Measurements from ENCODE around the gene LZTS3.
A peak's percentile ranks its signal among the peaks of the same experiment; 100 is the strongest.
"Not testable (repeated sequence)": the region's sequence is repeated elsewhere in the genome, so short reads cannot be mapped to it uniquely, and the experiment has no call there.

The LZTS3 gene

DNA sequence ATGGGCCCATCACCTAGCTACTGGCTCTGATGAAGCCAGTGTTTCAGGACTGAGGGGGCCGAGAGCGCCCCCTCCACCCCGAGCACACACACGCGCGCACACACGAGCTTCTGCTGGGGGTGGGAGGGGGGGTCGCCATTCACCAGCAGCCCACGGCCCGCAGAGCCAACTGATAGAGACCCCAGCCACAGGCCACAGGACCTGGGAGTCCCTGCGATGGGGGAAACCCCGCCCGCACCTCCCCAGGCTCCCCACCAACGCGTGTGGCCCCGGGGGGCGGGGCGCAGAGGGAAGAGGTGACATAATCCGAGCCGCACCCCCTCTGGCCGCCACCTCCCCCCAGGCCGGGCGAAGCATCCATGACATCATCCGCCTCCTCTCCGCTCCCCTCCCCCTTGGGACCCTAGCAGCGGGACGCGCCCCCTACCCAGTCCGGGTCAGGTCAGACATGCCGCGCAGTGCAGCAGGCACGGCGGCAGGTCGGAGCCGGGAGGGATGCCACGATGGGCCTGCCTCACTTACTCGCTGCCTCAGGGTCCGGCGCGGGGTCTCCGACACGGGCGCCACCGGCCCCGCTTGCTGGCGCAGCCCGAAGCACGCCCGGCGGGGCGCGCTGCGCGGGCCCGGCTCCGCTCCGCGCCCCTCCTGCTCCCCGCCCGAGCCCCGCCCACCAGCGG, at the start of gene LZTS3:
TSS of gene LZTS3 (minus strand) at position 617 of the 677 bp plus-strand sequence. CDS start 6,386 bp downstream, outside the sequence.
- DNase-seq (ENCODE audit: low spot score) = peak; percentile 11
- FAIRE-seq = no peak

DNA sequence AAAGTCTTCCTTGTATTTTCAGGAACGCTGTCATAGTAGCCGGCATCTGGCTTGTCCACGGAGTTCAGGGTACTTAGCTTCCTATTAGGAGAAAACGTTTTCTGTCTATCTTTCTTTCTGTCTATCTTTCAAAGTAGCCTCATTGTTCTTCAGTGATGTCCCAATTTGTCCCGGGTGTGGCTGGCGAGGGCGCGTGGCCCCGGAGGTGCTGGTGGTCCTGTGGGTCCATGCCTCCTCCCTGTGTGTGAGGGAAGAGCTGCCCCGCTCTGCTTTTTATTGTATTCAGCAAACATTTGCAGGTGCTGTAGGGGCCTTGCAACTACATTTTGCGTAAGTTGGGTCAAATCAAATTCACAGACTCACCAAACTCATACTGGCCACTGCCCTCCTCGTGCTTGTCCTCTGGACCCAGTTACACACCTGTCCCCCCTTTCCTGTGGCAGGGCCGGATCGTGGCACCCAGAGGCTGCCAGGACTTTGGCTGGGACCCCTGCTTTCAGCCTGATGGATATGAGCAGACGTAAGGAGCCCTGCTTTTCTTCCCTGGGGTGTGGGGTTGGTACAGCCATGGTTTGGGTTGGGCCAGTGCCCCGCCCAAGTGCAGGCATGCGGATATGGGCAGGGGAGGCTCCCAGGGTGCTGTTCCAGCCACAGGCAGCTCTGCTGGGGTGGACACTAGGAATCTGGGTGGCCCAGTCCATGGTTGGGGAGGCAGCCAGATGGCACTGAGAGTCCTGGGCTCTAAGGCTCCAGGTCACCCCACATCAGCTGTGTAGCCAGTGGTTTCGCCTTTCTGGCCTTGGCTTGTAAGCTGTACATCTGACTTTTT, 48.3 kb upstream of the LZTS3 start:
- FAIRE-seq (no peak), DNase-seq (ENCODE audit: low spot score) (no peak)

DNA sequence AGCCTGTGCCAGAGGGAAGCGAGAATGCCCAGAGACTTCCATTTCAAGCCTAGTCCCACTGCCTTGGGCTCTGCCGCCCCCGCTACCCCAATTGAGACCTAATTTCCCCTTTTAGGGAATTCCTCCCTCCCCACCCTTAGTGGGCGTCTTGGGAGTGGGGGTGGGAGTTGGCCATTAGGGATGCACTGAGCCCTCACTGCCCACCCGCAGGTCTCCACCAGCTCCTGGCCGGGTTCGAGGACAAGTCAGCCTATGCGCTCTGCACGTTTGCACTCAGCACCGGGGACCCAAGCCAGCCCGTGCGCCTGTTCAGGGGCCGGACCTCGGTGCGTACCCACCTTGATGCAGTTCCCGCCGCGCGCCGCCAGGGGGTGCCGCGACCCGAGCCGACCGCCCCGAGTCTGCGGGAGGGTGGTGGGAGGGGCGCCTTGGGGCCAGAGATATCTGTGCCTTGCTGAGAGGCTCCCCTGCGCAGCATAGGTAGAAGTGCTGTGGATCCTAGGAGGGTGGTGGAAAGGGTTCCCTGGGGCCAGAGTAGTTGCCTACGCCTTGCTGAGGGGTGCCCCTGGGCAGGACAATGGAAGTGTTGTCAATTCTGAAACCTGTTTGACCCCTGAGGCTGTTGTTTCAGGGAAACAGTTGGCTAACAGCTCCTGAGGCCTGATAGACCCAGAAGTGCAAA, 45.1 kb upstream of the LZTS3 start:
- no peak for DNase-seq (ENCODE audit: low spot score)
- no peak for FAIRE-seq

DNA sequence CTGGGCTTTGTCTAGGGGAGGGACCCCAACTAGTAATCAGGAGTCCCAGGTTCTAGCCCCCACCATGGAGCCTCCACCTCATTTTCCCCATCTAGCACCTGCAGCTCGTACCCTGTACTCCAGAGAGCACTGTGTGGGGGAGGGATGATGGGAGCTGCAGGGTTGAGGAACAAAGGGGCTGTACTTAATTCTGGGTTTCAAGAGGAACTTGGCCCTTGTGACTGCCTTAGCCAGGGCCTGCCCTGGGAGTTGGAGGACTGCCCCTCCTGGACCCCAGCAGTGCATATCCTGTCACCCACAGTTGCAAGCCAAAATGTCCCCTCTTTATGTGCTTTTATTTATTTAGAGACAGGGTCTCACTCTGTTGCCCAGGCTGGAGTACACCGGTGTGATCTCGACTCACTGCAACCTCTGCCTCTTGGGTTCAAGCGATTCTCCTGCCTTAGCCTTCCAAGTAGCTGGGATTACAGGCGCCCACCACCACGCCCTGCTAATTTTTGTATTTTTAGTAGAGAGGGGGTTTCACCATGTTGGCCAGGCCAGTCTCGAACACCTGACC, 42.1 kb upstream of the LZTS3 start:
- DNase-seq (ENCODE audit: low spot score); FAIRE-seq: not testable (repeated sequence)

DNA sequence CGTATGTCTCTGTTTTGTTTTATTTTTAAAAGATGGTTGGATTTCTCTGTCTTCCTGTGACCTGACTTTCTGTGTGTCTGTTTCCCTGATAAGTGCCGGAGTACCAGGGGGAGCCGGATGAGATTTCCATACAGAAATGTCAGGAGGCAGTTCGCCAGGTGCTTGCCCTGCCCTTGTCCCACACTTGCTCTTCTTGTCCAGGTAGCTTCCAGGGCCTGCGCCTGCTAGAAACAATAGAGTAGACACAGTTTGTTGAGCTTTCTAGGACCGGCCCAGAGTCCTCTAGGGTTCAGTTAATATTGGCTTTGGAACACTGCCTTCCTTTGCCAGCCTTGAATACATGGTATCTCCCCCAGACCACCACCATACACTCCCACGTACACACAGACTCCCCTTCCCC, 39.9 kb upstream of the LZTS3 start:
- FAIRE-seq = no peak
- DNase-seq (ENCODE audit: low spot score) = no peak

DNA sequence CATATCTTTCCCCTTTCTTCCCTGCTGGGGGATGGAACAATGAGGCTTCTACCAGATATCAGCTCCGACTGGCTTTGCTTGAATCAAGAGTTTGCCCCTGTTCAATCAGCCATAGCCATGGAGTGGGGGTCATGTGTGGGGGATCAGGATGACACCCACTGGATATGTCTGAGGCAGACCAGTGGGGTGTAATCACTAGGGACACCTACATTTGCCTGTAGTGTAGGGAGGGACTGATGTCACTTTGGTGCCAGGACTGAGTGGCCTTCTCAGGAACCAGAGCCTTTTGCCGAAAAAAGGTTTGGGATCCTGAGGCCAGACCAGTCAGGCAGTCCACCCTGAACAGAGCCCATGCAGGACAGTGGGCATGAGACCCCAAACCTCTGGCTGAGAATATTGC, 37.0 kb upstream of the LZTS3 start:
- DNase-seq (ENCODE audit: low spot score) (no peak), FAIRE-seq (no peak)

DNA sequence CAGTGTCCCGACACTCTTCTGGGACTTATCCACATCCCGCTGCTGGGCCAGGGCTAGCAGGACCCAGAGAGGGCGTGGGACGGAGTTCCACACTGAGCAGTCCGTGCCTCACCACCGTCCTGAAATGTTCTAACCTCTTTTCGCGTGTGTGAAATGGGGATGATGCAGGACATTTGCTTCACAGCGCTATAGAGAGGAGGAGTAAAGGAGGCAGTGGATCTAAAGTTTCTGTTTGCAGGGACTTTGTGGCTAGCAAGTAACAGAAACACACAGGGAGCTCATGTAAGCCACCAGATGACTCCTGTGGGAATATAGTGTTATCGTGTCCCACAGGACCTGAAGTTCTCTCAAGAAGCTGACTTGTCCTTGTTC, 36.6 kb upstream of the LZTS3 start:
- no peak for DNase-seq (ENCODE audit: low spot score)
- FAIRE-seq = no peak

DNA sequence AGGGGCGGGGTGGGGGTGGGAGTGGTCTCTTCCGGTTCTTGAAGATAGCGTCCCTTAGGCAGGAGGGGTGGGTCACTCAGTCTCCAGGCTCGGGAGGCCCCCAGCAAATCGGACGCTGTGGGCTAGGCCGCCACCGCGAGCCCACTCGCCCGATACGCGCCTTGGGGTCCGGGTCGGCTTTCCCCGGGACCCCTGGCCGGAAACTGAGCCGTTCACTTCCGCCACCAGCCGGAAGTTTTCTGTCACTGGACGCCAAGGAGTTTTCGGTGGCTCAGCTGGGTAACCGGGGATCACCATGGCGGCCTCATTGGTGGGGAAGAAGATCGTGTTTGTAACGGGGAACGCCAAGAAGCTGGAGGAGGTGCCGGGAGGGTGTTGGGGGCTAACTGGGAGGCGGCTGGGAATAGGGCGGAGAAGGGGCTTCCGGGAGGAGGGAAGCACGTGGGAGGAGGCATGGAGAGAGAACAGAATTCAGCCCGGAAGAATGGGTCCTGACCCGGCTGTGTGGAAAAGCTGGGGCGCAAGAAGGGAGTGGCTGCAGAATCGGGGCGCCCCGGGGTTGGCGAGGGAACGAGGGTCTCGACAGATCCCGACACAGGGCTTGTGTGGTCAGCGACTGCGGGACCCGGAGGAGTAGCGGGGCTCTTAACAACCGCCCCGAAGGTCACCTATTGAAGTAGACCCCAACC, 36.1 kb upstream of the LZTS3 start, which contains the start of gene ITPA:
TSS of gene ITPA (plus strand) at position 242 of the 689 bp plus-strand sequence. CDS start at position 296, 54 bp downstream.
- FAIRE-seq (no peak), DNase-seq (ENCODE audit: low spot score) (no peak)

DNA sequence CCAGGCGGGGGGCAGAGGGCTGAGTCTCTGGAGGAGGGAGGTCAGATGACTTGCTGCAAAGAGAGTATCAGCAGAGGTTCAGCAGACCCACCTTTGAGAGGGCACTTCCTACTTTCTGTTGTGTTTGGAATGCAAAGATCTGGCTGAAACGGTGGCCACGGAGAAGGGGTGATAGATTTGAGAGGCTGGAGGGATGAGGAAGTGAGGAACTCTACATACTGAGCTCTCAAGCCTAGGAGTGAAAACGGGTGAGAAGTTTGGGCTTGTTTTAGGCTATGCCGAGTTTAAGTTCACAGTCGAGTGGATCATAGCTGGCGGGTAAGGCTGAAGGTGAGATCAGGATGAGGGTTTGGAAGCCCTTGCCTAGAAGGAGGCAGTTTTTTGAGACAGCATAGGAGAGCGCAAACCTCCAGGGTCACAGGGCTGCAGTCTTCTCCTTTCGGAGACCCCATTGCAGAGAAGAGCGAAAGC, 35.5 kb upstream of the LZTS3 start:
- FAIRE-seq (no peak), DNase-seq (ENCODE audit: low spot score) (no peak)

DNA sequence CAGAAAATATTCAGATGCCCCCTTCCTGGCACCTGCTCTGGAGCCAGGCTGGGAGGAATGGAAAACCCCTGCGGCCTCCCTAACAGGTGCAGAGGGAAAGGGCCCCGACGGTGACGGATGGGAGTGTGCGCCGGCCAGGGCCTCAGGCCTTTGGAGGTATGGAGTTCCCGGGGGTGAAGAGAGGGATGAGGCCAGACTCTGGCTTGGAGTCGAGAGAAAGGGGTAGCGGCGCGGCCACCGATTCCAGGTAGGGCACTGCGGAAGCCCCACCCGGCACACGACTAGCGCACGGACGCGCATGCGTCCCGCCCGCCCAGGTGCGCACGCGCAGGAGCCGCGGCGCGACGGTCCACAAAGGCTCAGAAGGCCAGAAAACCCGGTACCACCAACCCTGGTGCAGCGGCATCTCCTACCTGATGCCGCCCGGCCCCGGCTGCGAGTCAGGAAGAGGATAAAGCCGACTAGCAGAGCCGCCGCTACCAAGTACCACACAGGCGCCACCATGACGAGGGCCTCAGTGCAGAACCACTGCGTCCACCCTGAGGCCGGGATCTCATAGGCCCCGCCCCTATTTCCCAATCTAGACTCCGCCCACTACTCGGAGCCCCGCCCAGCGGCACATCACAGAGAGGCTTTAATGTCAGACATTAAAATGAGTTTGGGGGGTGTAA, 30.9 kb upstream of the LZTS3 start, which contains the start of gene DDRGK1:
TSS of gene DDRGK1 (minus strand) at position 559 of the 671 bp plus-strand sequence. CDS start at position 504, 55 bp downstream.
- no peak for FAIRE-seq
- peak; percentile 58 for DNase-seq (ENCODE audit: low spot score)

DNA sequence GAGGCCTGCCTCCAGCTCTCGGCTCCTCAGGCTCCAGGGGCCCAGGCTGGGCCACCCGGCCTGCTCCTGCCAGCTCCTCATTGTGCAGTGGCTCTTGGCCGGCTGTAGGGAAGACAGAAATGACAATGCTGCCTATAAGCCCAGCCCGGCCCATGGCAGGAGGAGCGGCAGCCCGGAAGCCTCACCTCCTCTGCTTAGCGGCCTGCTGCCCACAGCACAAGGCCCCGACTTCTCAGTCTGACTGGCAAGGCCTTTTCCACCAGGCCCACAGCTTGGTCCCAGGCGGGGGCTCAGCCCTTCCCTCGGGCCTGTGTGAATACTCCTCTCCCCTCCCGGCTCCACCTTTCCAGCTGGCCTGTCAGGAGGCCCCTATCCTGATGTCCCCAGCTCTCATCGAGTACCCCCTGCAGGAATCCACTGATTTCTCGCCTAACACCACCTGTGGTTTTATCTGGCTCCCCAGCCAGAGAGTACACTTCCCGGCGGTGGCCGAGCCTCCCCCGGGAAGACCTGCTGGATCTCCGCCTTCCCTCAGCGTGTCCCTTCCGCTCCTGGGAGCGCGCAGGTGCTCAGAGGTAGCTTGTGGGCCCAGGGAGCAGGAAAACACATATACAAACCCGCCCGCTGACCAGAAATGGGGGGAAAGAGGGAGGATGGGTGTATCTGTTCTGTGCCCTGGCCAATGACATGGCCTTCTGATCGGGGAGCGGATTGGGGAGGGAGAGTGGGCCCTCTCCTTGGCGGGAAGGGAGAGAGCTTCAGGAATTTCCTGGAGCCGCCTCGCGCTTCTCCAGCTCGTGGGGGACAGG, 30.2 kb upstream of the LZTS3 start:
- FAIRE-seq (no peak), DNase-seq (ENCODE audit: low spot score) (no peak)

DNA sequence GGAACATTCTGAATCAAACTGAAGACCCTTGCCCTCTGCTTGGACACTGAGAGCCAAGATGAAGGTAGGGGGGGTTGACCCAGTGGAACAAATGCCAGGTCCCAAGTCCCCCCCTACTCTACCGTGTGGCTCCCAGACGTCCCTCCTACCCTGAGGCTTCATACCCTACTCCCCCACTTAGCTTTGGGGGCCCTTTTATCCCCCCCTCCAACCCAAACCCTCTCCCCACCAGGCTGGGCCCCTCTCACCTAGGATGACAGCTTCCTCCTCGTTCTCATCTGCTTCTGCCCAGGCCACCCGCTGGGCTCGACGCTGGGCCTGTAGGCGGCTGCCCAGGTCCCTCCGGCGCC, 29.6 kb upstream of the LZTS3 start:
- no peak for DNase-seq (ENCODE audit: low spot score)
- no peak for FAIRE-seq

DNA sequence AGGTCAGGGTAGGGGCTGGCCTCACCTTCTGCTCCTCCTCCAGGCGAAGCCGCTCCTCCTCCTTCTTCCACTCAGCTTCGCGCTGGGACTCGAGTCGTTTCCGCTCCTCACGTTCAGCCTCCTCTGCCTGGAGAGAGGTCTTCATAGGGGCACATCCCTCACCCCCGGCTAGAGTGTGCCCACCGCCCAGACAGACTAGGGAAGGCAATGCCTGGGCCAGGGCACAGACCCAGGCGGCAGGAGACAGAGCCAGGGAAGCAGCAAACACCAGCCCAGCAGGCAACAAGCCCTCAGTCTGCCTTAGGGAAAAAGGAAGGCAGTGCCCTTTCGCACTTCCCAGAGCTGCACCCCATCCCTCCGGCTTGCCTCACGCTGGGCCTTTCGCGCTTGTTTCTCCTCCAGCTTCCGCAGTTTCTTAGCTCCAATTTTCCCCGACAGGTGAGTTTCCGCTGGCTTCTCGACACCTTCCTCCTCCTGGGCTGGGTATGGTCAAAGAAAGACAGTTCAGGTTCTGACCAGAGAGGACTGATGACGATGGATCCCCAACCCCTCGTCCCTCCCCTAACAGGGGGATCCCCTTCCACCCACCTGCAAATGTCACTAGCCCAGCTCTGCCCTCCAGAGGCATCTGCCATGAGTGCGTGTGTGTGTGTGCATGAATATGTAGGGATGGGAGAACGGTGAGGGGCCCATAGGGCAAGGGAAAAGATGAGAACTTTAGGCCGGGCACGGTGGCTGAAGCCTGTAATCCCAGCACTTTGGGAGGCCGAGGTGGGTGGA, 26.8 kb upstream of the LZTS3 start:
- no peak for DNase-seq (ENCODE audit: low spot score)
- FAIRE-seq = no peak

DNA sequence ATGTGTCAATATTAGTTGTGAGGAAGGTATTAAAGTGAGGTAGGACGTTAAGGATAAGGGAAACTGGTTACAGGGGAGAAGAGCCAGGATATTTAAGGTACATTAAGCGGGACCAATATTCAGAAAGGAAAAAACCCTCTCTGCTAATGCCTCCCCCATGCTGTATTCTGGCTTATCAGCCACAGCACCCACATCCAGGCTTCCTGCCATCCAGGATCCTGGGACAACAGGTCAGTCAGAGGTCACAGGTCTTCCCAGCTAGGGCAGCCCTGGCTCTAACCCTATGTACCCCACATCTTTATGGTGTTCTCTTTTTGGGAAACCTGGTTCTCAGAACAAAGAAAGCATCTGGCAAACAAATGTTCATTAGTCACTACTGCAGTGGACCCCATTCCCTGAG, 25.9 kb upstream of the LZTS3 start:
- DNase-seq (ENCODE audit: low spot score) (no peak), FAIRE-seq (no peak)

DNA sequence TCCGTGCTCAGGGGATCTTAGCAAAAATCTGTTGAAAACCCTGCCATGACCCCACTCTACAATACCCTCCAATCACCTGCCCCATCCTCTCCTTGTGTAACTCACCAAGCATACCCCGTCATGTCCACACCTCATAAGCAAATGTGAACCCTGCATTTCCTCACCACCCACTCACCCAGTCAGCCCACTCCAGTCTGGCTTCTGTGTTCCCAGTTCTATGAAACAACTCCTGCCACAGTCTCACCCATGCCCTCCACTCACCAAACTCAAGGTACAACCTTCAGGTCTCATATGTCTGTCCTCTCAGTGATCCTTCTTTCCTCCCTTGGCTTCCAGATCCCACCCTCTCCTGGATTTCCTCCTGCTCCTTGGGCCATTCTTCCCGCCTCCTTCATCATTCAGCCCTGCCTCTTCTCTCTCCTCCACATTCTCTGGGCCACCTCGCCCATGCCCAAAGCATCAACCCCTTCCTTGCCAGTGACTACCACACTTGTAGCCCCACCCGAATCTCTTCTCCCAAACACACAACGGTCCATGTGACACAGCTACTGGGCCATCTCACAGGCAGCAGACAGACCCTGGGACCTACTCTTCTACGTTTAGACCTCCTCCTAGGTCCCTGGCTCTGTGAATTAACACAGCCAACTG, 22.4 kb upstream of the LZTS3 start:
- DNase-seq (ENCODE audit: low spot score) (no peak), FAIRE-seq (no peak)

DNA sequence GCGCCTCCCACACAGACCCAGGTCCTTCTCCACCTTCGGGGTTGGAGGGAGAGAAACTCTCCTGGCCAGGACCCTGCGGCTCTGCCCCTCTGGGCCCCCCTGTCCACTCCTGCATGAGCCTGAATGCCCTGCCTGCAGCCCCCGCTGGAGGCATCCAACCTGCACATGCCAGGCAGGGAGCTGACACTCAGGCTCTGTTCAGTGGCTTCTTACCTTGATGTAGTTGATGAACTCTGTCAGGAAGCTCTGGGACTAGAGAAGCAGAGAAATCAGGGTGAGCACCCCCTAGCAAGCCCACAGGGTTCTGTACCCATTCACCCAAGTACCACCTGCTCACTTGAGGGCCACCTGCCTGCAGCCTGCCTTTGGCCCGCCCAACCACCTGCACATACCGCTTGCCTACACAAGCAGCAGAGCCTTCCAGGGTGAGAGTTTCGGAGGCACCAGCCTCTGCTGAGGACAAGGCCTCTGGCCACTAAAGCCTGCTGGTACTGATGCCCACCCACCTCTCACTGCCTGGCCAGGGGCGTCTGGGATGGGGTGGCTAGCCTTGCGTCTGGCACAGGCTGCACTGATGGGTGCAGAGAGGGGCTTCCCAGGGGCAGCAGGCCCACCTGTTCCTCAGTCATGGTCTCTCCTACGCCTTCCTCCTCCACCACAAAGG, 21.4 kb upstream of the LZTS3 start:
- no peak for DNase-seq (ENCODE audit: low spot score)
- no peak for FAIRE-seq

DNA sequence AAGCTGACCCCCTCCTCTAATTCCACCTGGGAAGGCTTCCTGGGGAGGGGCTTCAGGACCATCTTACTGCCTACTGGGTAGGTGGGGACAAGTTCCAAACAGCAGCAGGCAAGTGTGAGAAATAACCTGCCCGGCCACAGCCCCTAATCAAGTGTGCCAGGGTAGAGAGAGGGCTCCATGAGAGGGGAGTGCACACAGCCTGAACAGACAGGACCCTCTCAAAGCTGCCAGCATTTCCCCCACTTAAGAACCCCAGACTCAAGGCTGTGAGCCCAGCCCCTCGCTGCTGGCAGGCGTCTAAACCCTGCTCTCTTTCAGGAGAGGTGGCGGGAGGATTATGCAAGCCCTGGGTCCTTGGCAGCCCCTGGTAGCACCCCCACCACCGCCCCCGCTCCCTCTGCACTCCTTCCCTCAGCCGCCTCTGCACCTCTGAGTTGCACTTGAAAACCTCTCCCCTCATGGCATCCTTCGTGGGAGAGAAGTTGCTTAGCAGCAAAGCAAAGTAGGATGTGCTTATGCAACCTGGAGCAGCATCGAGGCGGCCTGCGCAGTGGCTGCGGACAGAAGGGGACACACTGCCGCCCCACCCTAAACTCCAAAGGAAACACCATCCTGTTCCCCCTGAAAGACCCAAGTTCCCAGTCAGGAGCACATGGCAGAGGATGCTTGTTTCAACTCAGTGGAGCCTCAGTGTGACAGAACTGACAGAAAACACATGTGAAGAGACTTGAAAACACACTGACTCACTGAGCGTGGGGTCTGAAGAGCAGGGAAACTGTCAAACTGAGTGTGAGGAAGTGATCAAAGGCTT, 20.7 kb upstream of the LZTS3 start:
- FAIRE-seq (no peak), DNase-seq (ENCODE audit: low spot score) (no peak)
